ENCODE results near the gene AZGP1. TPM values are rescaled to one million over a fixed set of nuclear protein-coding genes. Genes with fewer than 3 reads are reported as not detected.

AZGP1 gene
- total and polyA plus RNA-seq, 2 of the 13 experiments (the other 11 are each of a cell fraction or from before 2014, with no cell fraction given) = 93.8 to 229 TPM

DNA sequence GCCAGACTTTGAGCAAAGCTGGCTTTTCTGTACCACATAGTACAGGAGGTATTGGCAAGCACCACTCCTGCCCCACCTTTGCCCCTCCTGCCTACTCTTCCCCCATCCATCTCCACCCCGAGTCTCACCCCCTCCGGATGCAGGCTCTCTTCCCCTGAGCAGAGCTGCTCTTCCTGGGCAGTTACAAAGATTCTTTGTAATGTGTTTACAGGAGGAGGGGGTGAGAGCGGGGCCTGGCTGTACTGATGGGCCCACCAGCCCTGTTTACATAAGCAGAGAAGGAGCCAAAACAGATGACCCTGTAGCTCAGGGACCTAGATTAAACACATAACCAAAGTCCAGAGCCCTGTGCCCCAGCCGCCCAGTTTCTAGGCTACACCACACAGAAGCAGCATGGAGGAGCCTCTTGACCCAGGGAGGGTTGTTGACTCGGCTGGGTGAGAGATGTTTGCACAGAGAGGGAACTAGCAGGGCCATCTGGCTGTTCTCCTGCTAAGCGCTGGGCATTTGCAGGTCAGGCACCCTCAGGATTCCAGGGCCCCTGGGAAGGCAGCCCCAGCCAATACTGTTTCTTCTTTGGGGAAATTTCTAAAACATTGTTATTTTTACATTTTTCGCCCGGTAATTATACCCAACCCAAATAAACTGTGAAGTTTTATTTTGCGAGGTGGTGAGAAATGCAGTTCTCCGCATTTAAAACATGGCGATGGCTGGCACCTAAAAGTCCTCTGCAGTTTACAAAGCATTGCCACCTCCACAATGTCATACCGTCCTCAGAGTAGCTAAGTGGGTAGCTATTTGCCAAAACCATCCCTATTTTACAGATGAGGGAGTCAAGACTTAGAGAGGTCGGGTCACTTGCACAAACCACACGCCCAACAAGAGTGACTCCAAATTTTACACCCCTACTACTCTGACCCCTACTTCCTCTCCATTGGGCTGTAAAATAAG is 28.2 kb upstream of the AZGP1 start (continued):
- TF ChIP-seq, protein P1, sequence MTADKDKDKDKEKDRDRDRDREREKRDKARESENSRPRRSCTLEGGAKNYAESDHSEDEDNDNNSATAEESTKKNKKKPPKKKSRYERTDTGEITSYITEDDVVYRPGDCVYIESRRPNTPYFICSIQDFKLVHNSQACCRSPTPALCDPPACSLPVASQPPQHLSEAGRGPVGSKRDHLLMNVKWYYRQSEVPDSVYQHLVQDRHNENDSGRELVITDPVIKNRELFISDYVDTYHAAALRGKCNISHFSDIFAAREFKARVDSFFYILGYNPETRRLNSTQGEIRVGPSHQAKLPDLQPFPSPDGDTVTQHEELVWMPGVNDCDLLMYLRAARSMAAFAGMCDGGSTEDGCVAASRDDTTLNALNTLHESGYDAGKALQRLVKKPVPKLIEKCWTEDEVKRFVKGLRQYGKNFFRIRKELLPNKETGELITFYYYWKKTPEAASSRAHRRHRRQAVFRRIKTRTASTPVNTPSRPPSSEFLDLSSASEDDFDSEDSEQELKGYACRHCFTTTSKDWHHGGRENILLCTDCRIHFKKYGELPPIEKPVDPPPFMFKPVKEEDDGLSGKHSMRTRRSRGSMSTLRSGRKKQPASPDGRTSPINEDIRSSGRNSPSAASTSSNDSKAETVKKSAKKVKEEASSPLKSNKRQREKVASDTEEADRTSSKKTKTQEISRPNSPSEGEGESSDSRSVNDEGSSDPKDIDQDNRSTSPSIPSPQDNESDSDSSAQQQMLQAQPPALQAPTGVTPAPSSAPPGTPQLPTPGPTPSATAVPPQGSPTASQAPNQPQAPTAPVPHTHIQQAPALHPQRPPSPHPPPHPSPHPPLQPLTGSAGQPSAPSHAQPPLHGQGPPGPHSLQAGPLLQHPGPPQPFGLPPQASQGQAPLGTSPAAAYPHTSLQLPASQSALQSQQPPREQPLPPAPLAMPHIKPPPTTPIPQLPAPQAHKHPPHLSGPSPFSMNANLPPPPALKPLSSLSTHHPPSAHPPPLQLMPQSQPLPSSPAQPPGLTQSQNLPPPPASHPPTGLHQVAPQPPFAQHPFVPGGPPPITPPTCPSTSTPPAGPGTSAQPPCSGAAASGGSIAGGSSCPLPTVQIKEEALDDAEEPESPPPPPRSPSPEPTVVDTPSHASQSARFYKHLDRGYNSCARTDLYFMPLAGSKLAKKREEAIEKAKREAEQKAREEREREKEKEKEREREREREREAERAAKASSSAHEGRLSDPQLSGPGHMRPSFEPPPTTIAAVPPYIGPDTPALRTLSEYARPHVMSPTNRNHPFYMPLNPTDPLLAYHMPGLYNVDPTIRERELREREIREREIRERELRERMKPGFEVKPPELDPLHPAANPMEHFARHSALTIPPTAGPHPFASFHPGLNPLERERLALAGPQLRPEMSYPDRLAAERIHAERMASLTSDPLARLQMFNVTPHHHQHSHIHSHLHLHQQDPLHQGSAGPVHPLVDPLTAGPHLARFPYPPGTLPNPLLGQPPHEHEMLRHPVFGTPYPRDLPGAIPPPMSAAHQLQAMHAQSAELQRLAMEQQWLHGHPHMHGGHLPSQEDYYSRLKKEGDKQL (CRISPR knock-in tag; IDR thresholded peaks at IDR 0.05; ENCODE audit: low read depth) = peak; percentile 87
- TF ChIP-seq TP53 (CRISPR knock-in tag; conservative IDR thresholded peaks at IDR 0.05) = no peak
- TF ChIP-seq, protein P2, sequence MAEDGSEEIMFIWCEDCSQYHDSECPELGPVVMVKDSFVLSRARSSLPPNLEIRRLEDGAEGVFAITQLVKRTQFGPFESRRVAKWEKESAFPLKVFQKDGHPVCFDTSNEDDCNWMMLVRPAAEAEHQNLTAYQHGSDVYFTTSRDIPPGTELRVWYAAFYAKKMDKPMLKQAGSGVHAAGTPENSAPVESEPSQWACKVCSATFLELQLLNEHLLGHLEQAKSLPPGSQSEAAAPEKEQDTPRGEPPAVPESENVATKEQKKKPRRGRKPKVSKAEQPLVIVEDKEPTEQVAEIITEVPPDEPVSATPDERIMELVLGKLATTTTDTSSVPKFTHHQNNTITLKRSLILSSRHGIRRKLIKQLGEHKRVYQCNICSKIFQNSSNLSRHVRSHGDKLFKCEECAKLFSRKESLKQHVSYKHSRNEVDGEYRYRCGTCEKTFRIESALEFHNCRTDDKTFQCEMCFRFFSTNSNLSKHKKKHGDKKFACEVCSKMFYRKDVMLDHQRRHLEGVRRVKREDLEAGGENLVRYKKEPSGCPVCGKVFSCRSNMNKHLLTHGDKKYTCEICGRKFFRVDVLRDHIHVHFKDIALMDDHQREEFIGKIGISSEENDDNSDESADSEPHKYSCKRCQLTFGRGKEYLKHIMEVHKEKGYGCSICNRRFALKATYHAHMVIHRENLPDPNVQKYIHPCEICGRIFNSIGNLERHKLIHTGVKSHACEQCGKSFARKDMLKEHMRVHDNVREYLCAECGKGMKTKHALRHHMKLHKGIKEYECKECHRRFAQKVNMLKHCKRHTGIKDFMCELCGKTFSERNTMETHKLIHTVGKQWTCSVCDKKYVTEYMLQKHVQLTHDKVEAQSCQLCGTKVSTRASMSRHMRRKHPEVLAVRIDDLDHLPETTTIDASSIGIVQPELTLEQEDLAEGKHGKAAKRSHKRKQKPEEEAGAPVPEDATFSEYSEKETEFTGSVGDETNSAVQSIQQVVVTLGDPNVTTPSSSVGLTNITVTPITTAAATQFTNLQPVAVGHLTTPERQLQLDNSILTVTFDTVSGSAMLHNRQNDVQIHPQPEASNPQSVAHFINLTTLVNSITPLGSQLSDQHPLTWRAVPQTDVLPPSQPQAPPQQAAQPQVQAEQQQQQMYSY (CRISPR knock-in tag; IDR thresholded peaks at IDR 0.05) = no peak
- peak; percentile 33; the same call in 1 of the 2 replicates for TF ChIP-seq ZNF605 (CRISPR knock-in tag; IDR thresholded peaks at IDR 0.05)
- TF ChIP-seq CBX5 (CRISPR knock-in tag; IDR thresholded peaks at IDR 0.05; ENCODE audit: borderline replicate concordance) = peak; percentile 88
- TF ChIP-seq ZNF674 (CRISPR knock-in tag; IDR thresholded peaks at IDR 0.05; ENCODE audit: low read depth) = no peak
- TF ChIP-seq ZIK1 (CRISPR knock-in tag; IDR thresholded peaks at IDR 0.05; ENCODE audit: borderline replicate concordance, low read depth) = no peak
- TF ChIP-seq ARHGAP35 (CRISPR knock-in tag; IDR thresholded peaks at IDR 0.05; ENCODE audit: borderline replicate concordance) = no peak; the same call in 1 of the 2 replicates
- peak; percentile 46; the same call in 1 of the 2 replicates for TF ChIP-seq ZNF143 (CRISPR knock-in tag; IDR thresholded peaks at IDR 0.05)
- TF ChIP-seq SRSF4 (IDR thresholded peaks at IDR 0.05; ENCODE audit: low read depth, low read length, poor library complexity, severe bottlenecking) = no peak
- TF ChIP-seq THYN1 (CRISPR knock-in tag; IDR thresholded peaks at IDR 0.05; ENCODE audit: borderline replicate concordance, low read depth) = no peak
- peak; percentile 76 for TF ChIP-seq ZNF263 (CRISPR knock-in tag; IDR thresholded peaks at IDR 0.05)
- peak; percentile 97 for TF ChIP-seq RXRB (CRISPR knock-in tag; IDR thresholded peaks at IDR 0.05; ENCODE audit: borderline replicate concordance)
- TF ChIP-seq ZNF274 (CRISPR knock-in tag; IDR thresholded peaks at IDR 0.05) = peak; percentile 72; the same call in 1 of the 2 replicates
- no peak for TF ChIP-seq MAFF (IDR thresholded peaks at IDR 0.05; ENCODE audit: low read depth, low read length)
- TF ChIP-seq ZNF44 (CRISPR knock-in tag; IDR thresholded peaks at IDR 0.05) = no peak
- TF ChIP-seq, protein P3, sequence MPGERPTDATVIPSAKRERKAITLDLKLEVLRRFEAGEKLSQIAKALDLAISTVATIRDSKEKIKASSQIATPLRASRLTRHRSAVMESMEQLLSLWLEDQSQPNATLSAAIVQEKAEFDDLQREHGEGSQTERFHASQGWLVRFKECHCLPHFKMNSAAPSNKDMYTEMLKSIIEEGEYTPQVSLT (CRISPR knock-in tag; IDR thresholded peaks at IDR 0.05; ENCODE audit: borderline replicate concordance, low read depth) = 0 out of 2 replicates have a peak, but pooled peaks have one; percentile 70
- peak; percentile 98 for TF ChIP-seq ZNF343 (CRISPR knock-in tag; IDR thresholded peaks at IDR 0.05)
- no peak for TF ChIP-seq NFYC (CRISPR knock-in tag; IDR thresholded peaks at IDR 0.05)

Measured in HepG2 (cell line).